GM10847 (cell line): Measurements from ENCODE around the gene GLT1D1.

Experiments
- POLR2A ChIP-seq: IDR thresholded peaks from 2 replicates; pipeline ENCODE4 v1.6.1; 2011; ENCODE audit not compliant: insufficient read length; ENCODE audit errors: extremely low read depth

Gene GLT1D1

DNA sequence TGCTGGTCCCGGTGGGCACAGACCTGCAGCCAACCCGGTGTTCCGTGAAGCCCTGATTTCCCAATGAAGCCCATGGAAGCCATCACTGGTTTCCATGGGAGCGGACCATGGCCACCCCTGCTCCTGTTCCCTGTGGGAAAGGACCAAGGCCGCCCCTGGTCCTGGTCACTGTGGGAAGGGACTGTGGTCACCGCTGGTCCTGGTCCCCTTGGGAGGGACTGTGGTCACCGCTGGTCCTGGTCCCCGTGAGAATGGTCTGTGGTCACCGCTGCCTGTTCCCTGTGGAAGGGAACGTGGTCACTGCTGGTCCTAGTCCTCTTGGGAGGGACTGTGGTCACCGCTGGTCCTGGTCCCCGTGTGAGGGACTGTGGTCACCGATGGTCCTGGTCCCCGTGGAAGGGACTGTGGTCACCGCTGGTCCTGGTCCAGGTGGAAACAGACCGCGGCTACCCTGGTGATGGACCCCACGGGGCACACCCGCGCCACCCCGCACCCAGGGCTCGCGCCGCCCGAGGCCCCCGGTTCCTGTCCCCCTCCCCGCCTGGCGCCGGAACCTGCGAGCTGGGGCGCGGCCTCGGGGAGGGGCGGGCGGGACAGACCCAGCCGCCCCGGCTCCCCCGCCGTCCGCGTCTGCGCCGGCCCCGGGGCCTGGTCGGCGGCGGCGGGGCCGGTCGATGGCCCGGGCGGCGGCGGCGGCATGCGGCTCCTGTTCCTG, at the start of gene GLT1D1:
Gene GLT1D1 (plus strand): TSS at position 594 of the 715 bp plus-strand sequence. CDS start 104 bp downstream, at position 698.
- TF ChIP-seq POLR2A: no peak

DNA sequence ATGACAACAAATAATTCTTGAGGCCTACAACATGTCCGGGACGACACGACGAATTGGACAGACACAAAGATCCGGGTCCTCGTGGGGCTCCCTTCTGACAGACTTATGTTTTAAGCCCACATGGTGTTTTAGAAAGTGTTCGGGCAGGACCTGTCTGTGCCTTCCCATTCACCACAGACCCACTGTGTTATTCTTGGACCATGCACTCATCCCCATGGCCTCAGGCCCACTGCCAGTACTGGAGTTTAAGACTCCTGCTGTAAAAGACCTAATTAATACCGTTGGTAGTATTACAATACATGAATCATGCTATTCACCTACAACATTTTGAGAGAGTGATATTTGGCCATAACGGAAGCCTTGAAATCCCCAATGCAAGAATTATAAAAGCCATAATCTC, 49.5 kb upstream of the GLT1D1 start:
- no peak for TF ChIP-seq POLR2A

DNA sequence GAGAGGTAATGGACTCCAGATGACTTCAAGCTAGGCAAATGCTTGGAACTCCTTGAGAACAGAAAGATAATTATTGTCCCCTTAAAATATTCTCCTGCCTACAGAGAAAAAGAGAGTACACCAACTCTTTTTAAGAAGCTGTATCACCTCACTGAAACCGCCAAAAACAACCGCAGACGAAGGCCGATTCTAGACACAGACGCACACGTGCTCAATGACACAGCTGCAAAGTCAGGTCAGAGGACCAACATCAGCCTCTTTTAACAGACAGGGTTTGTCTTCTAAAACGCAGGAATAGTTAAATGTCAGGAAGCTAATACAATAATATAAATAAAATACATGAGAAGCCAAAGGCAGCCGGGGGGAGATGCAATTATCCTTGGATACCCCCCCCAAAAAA, 48.5 kb upstream of the GLT1D1 start:
- no peak for TF ChIP-seq POLR2A

DNA sequence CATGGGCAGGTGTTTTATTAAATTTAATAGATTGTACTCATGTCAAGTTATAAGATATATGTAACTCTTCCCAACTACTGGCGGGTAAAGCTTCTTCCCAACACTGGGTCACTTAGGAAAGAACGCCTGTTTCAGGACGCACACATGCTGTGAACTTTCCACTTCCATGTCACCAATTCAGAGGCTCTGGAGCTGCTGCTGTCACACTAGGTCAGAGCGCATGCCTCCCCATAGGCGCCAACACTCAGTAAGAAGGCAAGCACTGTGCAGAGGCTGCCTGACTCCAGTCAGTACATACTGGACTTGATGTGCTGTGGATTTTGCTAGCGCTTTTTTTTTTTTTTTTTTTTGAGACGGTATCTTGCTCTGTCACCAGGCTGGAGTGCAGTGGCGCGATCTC, 46.7 kb upstream of the GLT1D1 start:
- TF ChIP-seq POLR2A: no peak

DNA sequence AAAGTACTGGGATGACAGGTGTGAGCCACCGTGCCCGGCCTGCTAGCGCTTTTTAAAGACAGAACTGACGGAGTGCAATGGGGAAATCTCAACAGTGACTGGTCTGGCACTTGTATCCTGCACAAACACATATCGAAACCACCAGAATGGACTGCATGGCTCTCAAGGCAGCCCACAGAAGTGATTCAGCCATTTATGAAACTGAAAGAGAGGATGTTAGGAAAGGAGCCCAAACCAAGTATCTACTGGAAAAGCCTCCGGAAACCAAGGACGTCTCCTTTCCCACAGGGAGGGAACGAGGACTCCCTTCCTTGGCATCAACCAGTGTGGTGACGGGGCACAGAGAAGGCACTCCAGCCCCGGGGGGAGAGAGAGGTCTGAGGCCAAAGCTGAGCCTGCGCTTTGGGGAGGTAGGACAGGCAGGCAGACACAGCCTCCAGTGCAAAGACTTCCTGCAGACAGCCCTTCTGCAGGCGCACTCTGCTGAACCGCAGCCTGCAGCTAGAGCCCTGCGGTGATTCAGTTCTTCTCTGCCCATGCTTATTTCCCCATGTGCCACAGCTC, 46.0 kb upstream of the GLT1D1 start:
- no peak for TF ChIP-seq POLR2A

DNA sequence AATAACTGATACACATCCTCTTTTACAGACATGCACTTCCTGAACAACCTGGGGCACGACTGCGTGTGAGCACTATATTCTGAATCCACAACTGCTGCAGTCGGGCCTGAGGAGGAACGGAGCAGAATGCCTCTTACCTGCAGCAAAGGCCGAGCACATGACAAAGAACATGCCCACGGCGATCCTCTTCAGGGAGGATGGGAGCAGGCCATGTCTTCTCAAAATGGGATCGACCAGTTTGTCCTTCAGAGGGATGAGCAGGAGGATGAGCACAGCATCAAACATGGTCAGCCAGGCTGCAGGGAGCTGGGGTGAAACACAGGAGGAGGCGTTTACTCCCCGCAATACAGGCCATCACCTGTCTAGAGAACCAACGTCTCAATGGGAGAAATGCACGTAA, 44.6 kb upstream of the GLT1D1 start:
- no peak for TF ChIP-seq POLR2A

DNA sequence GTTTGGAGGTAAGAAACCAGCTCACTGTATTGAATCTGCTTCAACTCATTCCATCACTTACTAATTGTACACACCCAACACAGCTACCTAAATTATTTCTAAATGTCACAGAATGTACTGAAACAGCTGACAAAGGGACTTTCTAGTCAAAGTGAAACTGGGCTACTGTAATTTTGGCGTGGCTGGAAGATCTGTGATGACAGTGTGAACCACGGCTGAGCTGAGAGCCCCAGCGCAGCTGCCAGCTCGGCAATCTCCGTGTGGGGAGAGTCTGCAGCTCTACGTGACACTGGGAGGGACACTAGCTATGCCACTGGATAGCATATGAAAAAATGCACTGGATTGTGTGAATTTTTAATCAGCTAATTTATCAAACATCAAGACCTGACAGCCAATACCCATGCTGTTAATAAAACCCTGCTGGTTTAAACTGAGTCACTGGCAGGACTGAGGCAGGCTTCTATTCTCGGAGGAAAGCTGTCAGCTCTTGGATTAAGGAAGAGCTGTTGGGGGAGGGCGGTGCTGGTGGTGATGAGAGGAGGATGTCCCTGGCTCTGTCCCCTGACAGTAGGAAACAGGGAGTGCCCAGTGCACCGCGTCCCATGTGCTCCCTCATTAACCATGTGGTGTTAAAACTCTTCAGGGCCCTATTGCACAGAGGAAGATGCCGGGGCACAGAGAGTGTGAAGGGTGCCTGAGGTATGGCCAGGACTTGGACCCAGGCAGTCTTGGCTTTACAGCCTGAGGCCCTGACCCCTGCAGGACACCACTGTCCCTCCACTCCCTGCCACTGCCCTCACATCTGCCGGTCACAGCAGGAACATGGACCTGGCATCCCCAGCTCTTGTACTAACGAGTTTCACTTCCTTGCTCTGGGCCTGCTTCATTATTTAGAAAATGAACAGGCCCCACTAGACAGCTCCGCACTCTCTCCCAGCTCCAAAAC, 42.8 kb upstream of the GLT1D1 start:
- no peak for TF ChIP-seq POLR2A

DNA sequence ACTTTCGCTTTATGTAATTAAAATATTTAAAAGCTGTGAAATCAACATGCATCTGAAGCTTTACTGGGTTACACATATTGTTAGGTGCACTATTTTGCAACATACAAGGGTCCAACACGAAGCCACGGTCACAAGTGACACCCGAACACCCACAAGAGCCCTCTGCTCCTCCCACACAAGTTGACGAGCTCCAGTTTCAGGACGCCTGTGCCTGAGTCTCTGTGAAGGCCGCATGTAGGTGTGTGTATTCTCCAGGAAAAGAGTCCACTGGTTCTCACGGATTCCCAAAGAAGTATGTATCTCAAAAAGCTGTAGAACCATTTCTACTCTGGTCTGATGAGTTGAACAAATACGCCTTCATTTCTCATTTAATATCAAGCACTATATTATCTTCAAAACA, 41.5 kb upstream of the GLT1D1 start:
- TF ChIP-seq POLR2A: no peak

DNA sequence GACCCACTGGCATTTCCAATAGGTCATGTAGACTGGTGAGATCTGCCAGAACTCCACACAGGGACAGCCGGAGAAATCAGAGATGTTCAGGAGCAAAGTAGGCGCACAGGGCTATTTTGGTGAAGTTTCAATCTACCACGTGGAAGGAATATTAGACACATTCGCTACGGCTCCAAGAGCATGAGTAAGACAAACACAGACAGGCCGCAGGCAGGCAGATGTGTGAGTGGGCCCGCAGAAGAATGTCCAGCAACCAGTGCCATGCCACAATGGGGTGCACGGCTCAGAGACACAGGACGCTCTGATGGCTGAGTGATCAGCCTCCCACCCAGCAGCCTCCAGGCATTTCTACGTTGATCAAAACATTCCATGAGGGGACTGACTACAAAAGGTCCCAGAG, 39.9 kb upstream of the GLT1D1 start:
- no peak for TF ChIP-seq POLR2A

DNA sequence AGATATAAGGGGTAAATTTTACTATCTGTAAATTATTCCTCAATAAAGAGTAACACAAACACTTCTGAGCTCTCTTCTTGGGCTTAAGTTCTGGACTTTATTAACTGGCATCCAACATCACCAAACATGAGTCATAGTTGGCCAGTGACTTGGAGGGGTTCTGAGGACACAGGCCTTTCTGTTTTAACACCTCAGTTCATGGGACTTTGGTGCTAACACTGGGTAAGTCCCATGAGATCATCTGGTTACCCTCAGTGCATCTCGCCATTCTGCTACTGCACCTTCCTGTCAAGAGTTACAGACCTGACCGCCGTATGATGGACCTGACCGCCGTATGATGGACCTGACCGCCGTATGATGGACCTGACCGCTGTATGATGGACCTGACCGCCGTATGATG, 39.4 kb upstream of the GLT1D1 start:
- no peak for TF ChIP-seq POLR2A

DNA sequence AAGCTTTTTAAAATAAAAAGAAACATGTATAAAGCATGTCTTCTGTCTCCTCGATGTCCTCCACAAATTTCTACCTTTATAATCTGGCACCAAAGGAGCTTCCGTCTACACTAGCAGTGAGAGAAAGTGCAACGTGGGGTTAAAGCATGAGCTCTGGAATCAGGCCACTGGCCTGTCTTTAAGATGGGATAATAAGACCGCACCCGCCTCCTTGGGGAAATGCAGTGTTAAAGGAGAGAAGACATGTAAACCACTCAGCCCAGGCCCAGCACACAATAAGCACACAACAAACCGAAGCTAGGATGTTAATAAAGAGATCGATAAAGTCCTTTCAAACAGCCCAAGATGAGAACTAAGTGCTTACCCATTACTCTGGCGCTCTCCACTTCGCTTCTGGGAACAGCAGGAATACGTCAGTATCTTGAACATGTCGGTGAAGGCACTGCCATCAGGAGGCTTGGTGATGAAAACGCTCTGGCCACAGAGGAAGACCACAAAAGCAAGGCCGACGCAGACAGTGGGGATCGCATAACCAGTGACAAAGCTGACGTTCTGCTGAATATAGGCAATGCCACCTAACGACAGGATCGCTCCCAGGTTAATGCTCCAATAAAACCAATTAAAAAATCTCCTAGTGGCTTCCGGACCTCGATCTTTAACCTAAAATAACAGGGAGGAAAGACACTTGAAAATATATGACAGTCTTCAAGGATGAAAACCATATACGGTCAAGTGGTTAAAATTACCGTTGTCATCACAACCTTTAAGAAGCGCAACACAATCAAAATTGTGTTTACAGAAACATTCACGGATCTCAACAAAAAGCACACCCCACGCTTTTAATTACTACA, 38.6 kb upstream of the GLT1D1 start:
- TF ChIP-seq POLR2A: no peak

DNA sequence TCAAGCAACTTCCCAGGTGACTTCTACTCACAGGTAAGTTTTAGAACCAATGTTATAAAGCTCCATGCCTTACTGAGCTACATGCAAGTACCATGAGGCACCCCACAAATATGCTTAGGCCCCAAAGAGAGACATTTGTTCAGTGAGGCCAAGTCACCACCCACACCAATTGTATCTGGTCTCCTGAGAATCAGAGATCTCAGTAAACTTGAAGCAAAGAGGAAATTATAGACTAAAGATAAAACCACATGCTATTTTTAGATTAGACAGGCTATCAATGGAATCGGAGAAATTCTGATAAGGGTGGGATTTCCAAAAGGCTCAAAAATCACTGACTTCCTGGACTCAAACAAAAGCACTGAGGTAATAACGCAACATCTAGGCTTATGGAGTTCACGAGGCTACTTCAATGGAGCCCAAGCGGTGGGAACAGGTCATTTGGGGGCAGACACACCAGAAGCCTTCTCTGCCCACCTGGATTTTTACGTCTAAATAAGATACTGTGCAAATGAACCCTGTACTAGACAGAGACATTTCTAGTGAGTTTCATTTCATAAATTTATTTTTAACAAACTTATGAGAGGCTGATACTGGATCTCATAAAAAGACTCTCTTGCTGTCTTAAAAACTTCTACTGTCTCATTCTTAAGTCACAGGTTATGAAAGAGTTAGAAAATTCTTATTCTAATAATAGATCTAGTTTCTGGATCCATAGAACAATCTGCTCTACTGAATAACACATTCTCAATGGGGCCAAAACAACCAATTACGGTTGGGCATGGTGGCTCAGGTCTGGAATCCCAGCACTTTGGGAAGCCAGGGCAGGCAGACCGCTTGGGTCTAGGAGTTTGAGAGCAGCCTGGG, 37.3 kb upstream of the GLT1D1 start:
- TF ChIP-seq POLR2A: no peak

DNA sequence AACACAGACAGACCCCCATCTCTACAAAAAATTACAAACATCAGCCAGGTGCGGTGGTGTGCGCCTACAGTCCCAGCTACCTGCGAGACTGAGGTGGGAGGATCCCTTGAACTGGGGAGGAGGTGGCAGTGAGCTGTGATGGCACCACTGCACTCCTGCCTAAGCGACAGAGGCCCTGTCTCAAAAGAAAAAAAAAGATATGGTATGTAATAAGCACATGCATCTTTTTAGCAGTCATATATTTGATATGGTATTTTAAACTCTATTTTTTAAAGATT, 36.7 kb upstream of the GLT1D1 start:
- no peak for TF ChIP-seq POLR2A
